ENCODE data around the gene ADAP1.

GRCh38 chr7:930975-931758 is 23.3 kb downstream of the ADAP1 start:
- TF ChIP-seq CTCF (IDR thresholded peaks at IDR 0.05) (no peak), POLR2A (IDR thresholded peaks at IDR 0.05) (no peak)

All from heart left ventricle (tissue), 13 donors.